Upper lobe of left lung (tissue), 6 donors: ENCODE data around the gene MARCHF9. TPM values are rescaled to one million over a fixed set of nuclear protein-coding genes. Genes with fewer than 3 reads are reported as not detected.

Source experiments
- ATAC-seq, 2 donors: fragments of 200-7000 bp; cut with Tn5 transposase; one replicate each; pipeline ENCODE4 v1.9.1; 2022; ENCODE audit warnings: mild to moderate bottlenecking in 2 of 2, moderate library complexity in 2 of 2; ENCODE audit not compliant: low FRiP score in 2 of 2
- DNase-seq, 2 donors: peaks; one replicate each; pipeline ENCODE4 v3.0.0-alpha.2; 2019 to 2020
- H3K27ac ChIP-seq, 4 donors: fragments of 200-600 bp; sonication (generic); one replicate each; pipeline ENCODE4 v1.5.1; 2016 to 2019
- H3K27me3 ChIP-seq, 4 donors: fragments of 200-600 bp; sonication (generic); one replicate each; pipeline ENCODE4 v1.5.1; 2017 to 2019
- H3K36me3 ChIP-seq, 4 donors: fragments of 200-600 bp; sonication (generic); one replicate each; pipeline ENCODE4 v1.5.1; 2016 to 2019
- H3K4me1 ChIP-seq, 4 donors: fragments of 200-600 bp; sonication (generic); one replicate each; pipeline ENCODE4 v1.5.1; 2018 to 2019
- H3K4me3 ChIP-seq, 4 donors: fragments of 200-600 bp; sonication (generic); one replicate each; pipeline ENCODE4 v1.5.1; 2017 to 2019; ENCODE audit warnings: mild to moderate bottlenecking in 2 of 4, moderate library complexity in 1 of 4
- H3K9me3 ChIP-seq, 4 donors: fragments of 200-600 bp; sonication (generic); one replicate each; pipeline ENCODE4 v1.5.1; 2018 to 2019
- EP300 ChIP-seq, 4 donors: sonication (generic); formaldehyde crosslinking; IDR thresholded peaks; one replicate each; pipeline ENCODE4 v1.5.1; 2017; ENCODE audit warnings: antibody characterized with exemption in 4 of 4, control low read depth in 2 of 4
- POLR2A ChIP-seq, 4 donors: fragments of 450-650 bp; IDR thresholded peaks; one replicate each; pipeline ENCODE4 v1.5.1; 2016 to 2017; ENCODE audit warnings: antibody characterized with exemption in 4 of 4, mild to moderate bottlenecking in 2 of 4
- POLR2AphosphoS5 ChIP-seq, 2 donors: sonication (generic); formaldehyde crosslinking; IDR thresholded peaks; one replicate each; pipeline ENCODE4 v1.5.1; 2017; ENCODE audit warnings: antibody characterized with exemption in 2 of 2
- WGBS, 2 donors: methylation state at CpG; one replicate each; pipeline ENCODE4 v1.1.5; 2017 to 2018; 5-methylcytosine and 5-hydroxymethylcytosine counted together
- total RNA-seq, 6 donors: library from RNA; depleted of rRNA in 4 of 6; stranded (reverse); fragments of >200 nt in 4 of 6; gene quantifications; one replicate each; pipeline versions ENCODE4 v1.1.0 to v1.2.1, GENCODE V29; 2016 to 2021
- TF ChIP-seq, protein P1 (sequence below), 6 experiments: fragments of 450-650 bp in 4 of 6; fragments of 200-600 bp in 2 of 6; sonication (generic) in 2 of 6; IDR thresholded peaks; one replicate each; pipeline ENCODE4 v1.5.1; 2016 to 2019; ENCODE audit warnings: antibody characterized with exemption in 6 of 6
- donor health status: DM: no; HTN: no; CAD: no; lungs with moderate emphysema.
- donor health status: DM: no; HTN: yes; CAD: no; lungs with severe emphysema.

MARCHF9 gene
- total RNA-seq, 6 donors from 2014 or later, result 15.4 to 36.7 (median 21.3) TPM

DNA sequence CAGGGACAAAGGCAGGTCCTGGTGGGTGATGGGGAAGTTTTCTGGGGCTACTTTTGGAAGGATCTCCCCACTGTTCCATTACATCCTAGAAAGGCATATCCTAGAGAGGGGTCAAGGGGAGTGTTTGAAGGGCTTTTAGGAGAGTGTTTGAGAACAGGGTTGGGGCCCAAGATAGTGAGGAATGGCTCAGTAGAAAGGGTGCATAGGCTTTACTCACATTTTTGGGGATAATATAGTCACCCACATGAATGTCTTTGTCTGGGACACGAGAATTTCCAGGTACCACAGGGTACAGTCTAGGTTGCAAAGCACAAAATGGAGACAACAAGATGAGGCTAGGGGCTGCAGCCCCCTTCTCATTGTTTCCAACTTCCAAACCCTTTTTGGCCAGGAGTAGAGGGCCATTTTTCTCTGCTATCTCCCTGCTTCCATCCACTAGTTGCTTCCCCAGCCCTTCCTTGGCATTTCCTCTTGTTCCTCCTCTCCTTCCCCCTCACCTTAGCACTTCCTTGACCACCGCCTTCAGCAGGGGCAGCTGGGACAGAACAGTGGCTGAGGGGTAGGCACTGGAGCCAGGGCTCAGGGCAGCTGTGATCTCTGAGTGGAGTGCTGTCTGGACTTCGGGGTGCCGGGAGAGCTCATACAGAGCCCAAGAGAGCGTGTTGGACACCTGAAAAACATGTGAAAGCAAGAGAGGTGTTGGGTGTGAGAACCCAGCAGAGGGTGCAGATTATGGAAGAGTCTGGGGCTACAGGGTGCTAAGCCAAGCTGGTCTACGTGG is 9.2 kb downstream of the MARCHF9 start:
- no peak overlapping the region for H3K27ac ChIP-seq
- TF ChIP-seq POLR2A (IDR thresholded peaks at IDR 0.05) (no peak), EP300 (IDR thresholded peaks at IDR 0.05) (no peak), POLR2AphosphoS5 (IDR thresholded peaks at IDR 0.05) (no peak)
- TF ChIP-seq, protein P1, sequence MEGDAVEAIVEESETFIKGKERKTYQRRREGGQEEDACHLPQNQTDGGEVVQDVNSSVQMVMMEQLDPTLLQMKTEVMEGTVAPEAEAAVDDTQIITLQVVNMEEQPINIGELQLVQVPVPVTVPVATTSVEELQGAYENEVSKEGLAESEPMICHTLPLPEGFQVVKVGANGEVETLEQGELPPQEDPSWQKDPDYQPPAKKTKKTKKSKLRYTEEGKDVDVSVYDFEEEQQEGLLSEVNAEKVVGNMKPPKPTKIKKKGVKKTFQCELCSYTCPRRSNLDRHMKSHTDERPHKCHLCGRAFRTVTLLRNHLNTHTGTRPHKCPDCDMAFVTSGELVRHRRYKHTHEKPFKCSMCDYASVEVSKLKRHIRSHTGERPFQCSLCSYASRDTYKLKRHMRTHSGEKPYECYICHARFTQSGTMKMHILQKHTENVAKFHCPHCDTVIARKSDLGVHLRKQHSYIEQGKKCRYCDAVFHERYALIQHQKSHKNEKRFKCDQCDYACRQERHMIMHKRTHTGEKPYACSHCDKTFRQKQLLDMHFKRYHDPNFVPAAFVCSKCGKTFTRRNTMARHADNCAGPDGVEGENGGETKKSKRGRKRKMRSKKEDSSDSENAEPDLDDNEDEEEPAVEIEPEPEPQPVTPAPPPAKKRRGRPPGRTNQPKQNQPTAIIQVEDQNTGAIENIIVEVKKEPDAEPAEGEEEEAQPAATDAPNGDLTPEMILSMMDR (IDR thresholded peaks at IDR 0.05), result no peak
- DNase-seq (no peak), ATAC-seq (no peak)
- peaks cover 0 to 8% (median 3%) of the 10 kb centered on the region in 4 donors for H3K36me3 ChIP-seq
- H3K4me3 ChIP-seq, result peak overlapping the region in 3 of 4 donors; percentile 42 to 56 (median 51)
- H3K9me3 ChIP-seq, result no peaks in the 10 kb centered on the region
- peaks cover 26 to 34% (median 31%) of the 10 kb centered on the region in 4 donors for H3K4me1 ChIP-seq
- H3K27me3 ChIP-seq, result peaks cover 0 to 24% (median 19%) of the 10 kb centered on the region in 4 donors
- 65 to 80% methylated on average over 6 of the region's 6 CpGs for WGBS, 2 donors

DNA sequence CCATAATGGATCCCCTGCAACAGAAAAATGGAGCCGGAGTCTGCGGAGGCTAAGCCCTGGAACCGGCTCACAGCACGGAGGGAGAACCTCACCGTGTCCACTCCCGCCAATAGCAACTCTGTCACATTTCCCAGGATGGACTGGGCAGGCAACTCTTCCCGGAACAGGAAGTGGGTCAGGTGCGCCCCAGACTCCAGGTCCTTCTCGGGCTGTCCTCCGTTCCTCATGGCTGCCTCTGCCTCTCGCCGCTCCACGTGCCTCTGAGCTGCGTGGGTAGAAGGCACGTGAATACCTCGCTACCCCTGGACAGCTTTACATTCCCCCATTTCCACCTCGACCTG is 9.7 kb downstream of the MARCHF9 start:
- WGBS, 2 donors, result 15 to 25% methylated on average over 8 to 16 of the region's 17 CpGs
- H3K27ac ChIP-seq, result no peak overlapping the region

DNA sequence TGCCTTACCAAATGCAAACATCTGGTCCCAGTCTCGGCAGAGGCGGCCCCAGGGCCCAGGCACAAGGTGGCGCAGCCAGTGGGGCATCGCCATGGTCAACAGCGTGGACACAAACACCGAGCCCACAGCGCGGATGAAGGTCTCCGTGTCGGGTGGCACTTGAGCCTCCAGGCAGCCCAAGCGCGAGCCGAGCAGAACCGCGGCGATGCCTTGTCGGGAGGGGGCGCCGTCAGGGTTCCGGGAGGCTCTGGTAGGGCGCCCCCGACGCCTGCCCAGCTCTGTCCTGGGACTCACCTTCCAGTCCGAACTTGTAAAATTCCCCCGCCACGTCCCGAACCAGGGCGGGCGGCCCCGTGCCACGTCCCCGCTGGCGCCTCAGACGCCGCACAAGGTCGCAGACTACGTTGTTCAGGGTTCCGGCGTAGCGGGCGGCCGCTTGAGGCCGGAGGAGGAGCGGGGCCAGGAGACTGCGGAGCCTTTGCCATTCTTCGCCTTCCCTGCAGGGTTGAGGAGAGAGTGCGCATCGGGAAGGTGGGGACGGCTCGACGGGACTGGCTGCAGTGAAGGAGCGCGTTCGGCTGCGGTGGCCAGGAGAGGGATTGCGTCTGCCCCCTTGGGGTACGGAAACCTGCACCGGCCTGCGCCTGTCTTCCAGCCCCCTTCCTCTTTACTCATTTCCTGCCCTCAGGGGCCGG is 10.2 kb downstream of the MARCHF9 start:
- Histone ChIP-seq H3K36me3 (peaks cover 0 to 13% (median 5%) of the 10 kb centered on the region in 4 donors), H3K9me3 (no peaks in the 10 kb centered on the region), H3K4me3 (peak overlapping the region in 3 of 4 donors; percentile 42 to 56 (median 51)), H3K27ac (no peak overlapping the region), H3K4me1 (peaks cover 26 to 34% (median 31%) of the 10 kb centered on the region in 4 donors), H3K27me3 (peaks cover 0 to 24% (median 19%) of the 10 kb centered on the region in 4 donors)
- peak; percentile 31 to 90 for DNase-seq
- TF ChIP-seq, protein P1 (IDR thresholded peaks at IDR 0.05), result peak in 4 of 6 experiments; percentile 14 to 33 (median 24)
- TF ChIP-seq EP300 (IDR thresholded peaks at IDR 0.05), result no peak
- 0 to 1% methylated on average over 11 to 56 of the region's 60 CpGs for WGBS, 2 donors
- peak; percentile 26 to 65 for ATAC-seq

More for the DNA sequence above, 9.7 kb downstream of the MARCHF9 start:
- Histone ChIP-seq H3K9me3 (no peaks in the 10 kb centered on the region), H3K4me3 (peak overlapping the region in 3 of 4 donors; percentile 42 to 56 (median 51)), H3K27me3 (peaks cover 0 to 24% (median 19%) of the 10 kb centered on the region in 4 donors), H3K36me3 (peaks cover 0 to 10% (median 5%) of the 10 kb centered on the region in 4 donors), H3K4me1 (peaks cover 26 to 34% (median 31%) of the 10 kb centered on the region in 4 donors)
- TF ChIP-seq, protein P1 (IDR thresholded peaks at IDR 0.05), result no peak
- no peak for TF ChIP-seq POLR2AphosphoS5 (IDR thresholded peaks at IDR 0.05)
- no peak for TF ChIP-seq EP300 (IDR thresholded peaks at IDR 0.05)
- no peak for TF ChIP-seq POLR2A (IDR thresholded peaks at IDR 0.05)
- DNase-seq (peak in 1 of 2 donors; percentile 52), ATAC-seq (peak; percentile 1 to 48)

DNA sequence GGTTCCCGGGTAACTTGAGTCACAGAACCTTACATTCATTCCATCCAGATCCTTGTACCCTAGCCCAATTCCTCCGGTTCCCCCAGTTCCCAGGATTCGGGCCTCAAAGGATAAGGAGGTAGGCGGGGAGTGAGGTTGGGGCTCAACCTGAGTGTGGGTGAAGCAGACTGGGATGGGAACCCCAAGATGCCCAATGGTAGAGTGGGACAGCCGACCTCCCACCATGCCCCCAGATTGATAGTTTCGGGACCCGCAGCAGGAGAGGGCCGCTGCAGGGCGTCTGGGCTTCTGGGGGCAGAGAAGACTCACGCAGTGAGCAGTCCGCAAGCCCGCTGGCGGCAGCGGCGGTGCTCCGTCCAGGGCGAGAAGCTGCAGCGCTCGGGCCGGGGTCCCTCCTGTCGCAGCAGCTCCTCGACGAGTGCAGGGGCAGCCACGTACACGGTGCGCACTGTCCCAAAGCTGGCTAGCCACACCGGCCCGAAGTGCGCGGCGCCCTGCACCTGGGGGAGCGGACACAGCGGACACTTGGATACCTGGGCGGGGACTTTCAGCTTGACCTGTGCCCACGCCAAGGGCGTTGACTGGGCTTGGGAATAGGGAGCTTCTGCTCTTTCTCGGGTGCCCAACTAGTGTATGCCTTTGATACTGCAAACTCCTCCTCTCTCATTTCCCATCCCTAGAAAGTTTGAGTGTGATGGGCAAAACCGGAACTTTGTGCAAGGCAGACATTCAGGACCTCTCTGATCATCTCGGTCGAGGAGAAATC is 11.0 kb downstream of the MARCHF9 start:
- Histone ChIP-seq H3K27me3 (peaks cover 0 to 24% (median 19%) of the 10 kb centered on the region in 4 donors), H3K9me3 (no peaks in the 10 kb centered on the region), H3K4me1 (peaks cover 27 to 42% (median 31%) of the 10 kb centered on the region in 4 donors), H3K4me3 (peak overlapping the region in 3 of 4 donors; percentile 42 to 56 (median 51)), H3K36me3 (peaks cover 0 to 20% (median 9%) of the 10 kb centered on the region in 4 donors), H3K27ac (no peak overlapping the region)
- TF ChIP-seq POLR2A (IDR thresholded peaks at IDR 0.05), result no peak
- TF ChIP-seq, protein P1 (IDR thresholded peaks at IDR 0.05), result no peak
- 2 to 7% methylated on average over 10 to 12 of the region's 40 CpGs for WGBS, 2 donors
- DNase-seq, result peak; percentile 40 to 86
- ATAC-seq, result peak; percentile 23 to 54
